ENCODE measurements around the gene TMEM145.

TMEM145 gene

DNA sequence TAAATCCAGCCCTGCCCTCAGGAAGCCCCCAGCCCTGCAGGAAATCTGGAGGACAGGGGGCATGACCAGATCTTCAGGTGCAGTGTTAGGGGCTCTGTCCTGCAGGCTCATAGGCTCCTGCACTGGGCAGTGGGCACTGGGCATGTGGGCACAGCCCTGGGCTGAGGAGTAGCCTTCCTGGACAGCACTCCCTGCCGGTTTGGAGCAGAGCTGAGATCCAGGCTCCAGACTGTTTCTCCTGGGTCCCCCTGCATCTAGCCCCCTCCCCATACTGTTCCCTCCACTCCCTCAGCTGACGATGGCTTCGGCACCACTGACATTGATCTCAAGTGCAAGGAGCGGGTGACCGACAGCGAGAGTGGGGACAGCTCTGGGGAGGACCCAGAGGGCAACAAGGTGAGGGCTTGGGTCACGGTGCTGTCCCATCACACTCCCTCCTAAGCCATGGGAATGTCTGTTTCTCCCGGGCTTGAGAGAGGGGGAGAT is 23.5 kb upstream of the TMEM145 start:
- no peak overlapping the region for H3K4me3 ChIP-seq (ENCODE audit: low read depth, low read length)
- no peak for DNase-seq (ENCODE audit: low read depth)
- no peak for TF ChIP-seq CTCF (IDR thresholded peaks at IDR 0.05; ENCODE audit: insufficient read depth, low read depth, low read length, missing control alignments)

DNA sequence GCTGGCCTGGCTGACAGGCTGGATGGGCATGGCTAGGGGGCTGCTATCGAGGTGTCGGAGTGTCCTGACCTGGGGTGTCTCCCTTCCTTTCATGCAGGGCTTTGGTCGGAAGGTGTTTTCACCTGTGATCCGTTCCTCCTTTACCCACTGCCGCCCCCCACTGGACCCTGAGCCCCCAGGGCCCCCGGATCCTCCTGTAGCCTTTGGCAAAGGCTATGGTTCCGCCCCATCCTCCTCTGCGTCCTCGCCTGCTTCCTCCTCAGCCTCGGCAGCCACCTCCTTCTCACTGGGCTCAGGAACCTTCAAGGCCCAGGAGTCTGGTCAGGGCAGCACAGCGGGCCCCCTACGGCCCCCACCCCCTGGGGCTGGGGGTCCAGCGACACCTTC is 23.0 kb upstream of the TMEM145 start:
- H3K4me3 ChIP-seq (ENCODE audit: low read depth, low read length), result no peak overlapping the region
- no peak for DNase-seq (ENCODE audit: low read depth)

GRCh38 chr19:42290523-42291434 is 22.3 kb upstream of the TMEM145 start:
- DNase-seq (ENCODE audit: low read depth), result peak; percentile 70
- no peak overlapping the region for H3K4me3 ChIP-seq (ENCODE audit: low read depth, low read length)
- peak; percentile 58 for TF ChIP-seq CTCF (IDR thresholded peaks at IDR 0.05; ENCODE audit: insufficient read depth, low read depth, low read length, missing control alignments)

More for the DNA sequence above, 23.0 kb upstream of the TMEM145 start:
- TF ChIP-seq CTCF (IDR thresholded peaks at IDR 0.05; ENCODE audit: insufficient read depth, low read depth, low read length, missing control alignments), result no peak

DNA sequence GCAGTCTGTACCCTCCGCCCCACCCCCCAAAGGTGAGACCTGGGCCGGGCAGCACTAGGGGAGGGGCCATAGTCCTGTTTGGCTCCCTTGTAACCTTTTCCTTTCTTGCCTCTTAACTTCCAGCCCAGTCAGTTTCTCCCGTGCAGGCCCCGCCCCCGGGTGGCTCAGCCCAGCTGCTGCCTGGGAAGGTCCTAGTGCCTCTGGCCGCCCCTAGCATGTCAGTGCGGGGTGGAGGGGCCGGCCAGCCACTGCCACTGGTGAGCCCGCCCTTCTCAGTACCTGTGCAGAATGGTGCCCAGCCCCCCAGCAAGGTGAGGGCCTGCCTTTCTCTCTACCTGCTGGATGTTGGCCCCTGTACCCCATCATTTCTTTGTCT is 21.7 kb upstream of the TMEM145 start:
- TF ChIP-seq CTCF (IDR thresholded peaks at IDR 0.05; ENCODE audit: insufficient read depth, low read depth, low read length, missing control alignments), result no peak
- no peak overlapping the region for H3K4me3 ChIP-seq (ENCODE audit: low read depth, low read length)
- no peak for DNase-seq (ENCODE audit: low read depth)

GRCh38 chr19:42292042-42292960 is 20.8 kb upstream of the TMEM145 start:
- DNase-seq (ENCODE audit: low read depth), result no peak
- no peak for TF ChIP-seq CTCF (IDR thresholded peaks at IDR 0.05; ENCODE audit: insufficient read depth, low read depth, low read length, missing control alignments)
- H3K4me3 ChIP-seq (ENCODE audit: low read depth, low read length), result no peak overlapping the region

- no peak for TF ChIP-seq CTCF (IDR thresholded peaks at IDR 0.05; ENCODE audit: insufficient read depth, low read depth, low read length, missing control alignments)
- no peak overlapping the region for H3K4me3 ChIP-seq (ENCODE audit: low read depth, low read length)
These were observed 20.1 kb upstream of the TMEM145 start for GRCh38 chr19:42292963-42293362.

More at GRCh38 chr19:42292963-42293362, 20.1 kb upstream of the TMEM145 start:
- no peak for DNase-seq (ENCODE audit: low read depth)
